OCI-LY7 (cell line): ENCODE data around the gene RBM23.

Experiments used
- CTCF ChIP-seq: fragments of 200-600 bp; sonication (generic); conservative IDR thresholded peaks from 2 replicates; pipeline ENCODE4 v1.5.1; 2014; ENCODE audit warnings: mild to moderate bottlenecking, antibody characterized with exemption, low read length, moderate library complexity, mixed read lengths
- EZH2phosphoT487 ChIP-seq: fragments of 200-600 bp; sonication (generic); IDR thresholded peaks from 2 replicates; pipeline ENCODE4 v1.6.1; 2018; ENCODE audit warnings: low read depth, borderline replicate concordance, mild to moderate bottlenecking, mixed run types, antibody characterized with exemption, low read length, moderate library complexity, mixed read lengths

- TF ChIP-seq CTCF (no peak), EZH2phosphoT487 (no peak)
Measured at GRCh38 chr14:22962061-22962676, 43.2 kb upstream of the RBM23 start.
